Panc1 (cell line): Measurements from ENCODE around the gene FAM120B. TPM values are rescaled to one million over a fixed set of nuclear protein-coding genes. Genes with fewer than 3 reads are reported as not detected.

ENCODE experiments used
- ATAC-seq: fragments of 200-7000 bp; cut with Tn5 transposase; 2 replicates; pipeline ENCODE4 v1.9.1; 2020; ENCODE audit warnings: mild to moderate bottlenecking, moderate library complexity
- BruUV-seq: library from RNA; stranded (reverse); fragments of 400-500 nt; replicated peaks from 2 replicates; lab custom pipeline; 2021; lab: Mats Ljungman, UMichigan
- CTCF ChIA-PET: fragments of 300-600 bp; sonication (Branson Sonifier 250); formaldehyde crosslinking; loops from one replicate; lab custom pipeline; 2022; ENCODE audit warnings: antibody characterized with exemption; lab: Charles Lee
- POLR2A ChIA-PET: fragments of 300-600 bp; sonication (Branson Sonifier 250); formaldehyde crosslinking; loops from one replicate; lab custom pipeline; 2022; ENCODE audit warnings: antibody characterized with exemption; lab: Charles Lee
- DNase-seq: peaks from one replicate; pipeline ENCODE4 v3.0.0-alpha.2; 2010; ENCODE audit warnings: low read depth, low spot score
- H3K27ac ChIP-seq: 2 replicates; pipeline ENCODE4 v1.5.1; 2011; ENCODE audit warnings: mild to moderate bottlenecking, low read length, inconsistent platforms
- H3K27me3 ChIP-seq: fragments of 200-500 bp; sonication (Bioruptor generic); 2 replicates; pipeline ENCODE4 v1.6.0; 2014; ENCODE audit warnings: low read length, inconsistent platforms; ENCODE audit not compliant: control insufficient read depth, insufficient read depth
- H3K36me3 ChIP-seq: fragments of 200-500 bp; sonication (Bioruptor generic); 2 replicates; pipeline ENCODE4 v1.5.1; 2014; ENCODE audit warnings: inconsistent platforms, mild to moderate bottlenecking, low read length, moderate library complexity; ENCODE audit not compliant: control insufficient read depth, insufficient read depth
- H3K4me1 ChIP-seq: 2 replicates; pipeline ENCODE4 v1.5.1; 2011; ENCODE audit warnings: inconsistent platforms, mild to moderate bottlenecking, low read length, moderate library complexity; ENCODE audit not compliant: control insufficient read depth, insufficient read depth
- H3K4me3 ChIP-seq, 2 experiments: 2 replicates each; pipeline ENCODE4 v1.5.1; 2011 to 2012; ENCODE audit warnings: low read depth in 2 of 2, low read length in 2 of 2, mild to moderate bottlenecking in 2 of 2, inconsistent platforms in 1 of 2, moderate library complexity in 1 of 2
- H3K9me3 ChIP-seq: fragments of 200-500 bp; sonication (Bioruptor generic); 2 replicates; pipeline ENCODE4 v1.5.1; 2014; ENCODE audit warnings: low read depth, mild to moderate bottlenecking, inconsistent platforms, low read length, moderate library complexity; ENCODE audit not compliant: control insufficient read depth, insufficient read depth
- POLR2AphosphoS5 ChIP-seq: IDR thresholded peaks from 2 replicates; pipeline ENCODE4 v1.6.1; 2012; ENCODE audit warnings: mild to moderate bottlenecking, low read depth, low read length, moderate library complexity
- SIN3A ChIP-seq: IDR thresholded peaks from 2 replicates; pipeline ENCODE4 v1.6.1; 2012; ENCODE audit warnings: low read depth, mild to moderate bottlenecking, low read length, moderate library complexity, borderline replicate concordance; ENCODE audit not compliant: insufficient read depth
- TCF7L2 ChIP-seq: IDR thresholded peaks from 2 replicates; pipeline ENCODE4 v1.6.1; 2011; ENCODE audit warnings: mild to moderate bottlenecking, low read depth, low read length, inconsistent platforms
- in situ Hi-C: cut with HindIII; loops from 2 replicates; pipeline ENCODE4 v1.10.0; 2016; ENCODE audit warnings: low sequenced_read_pairs, low pct_unique_long_range_greater_than_20kb
- intact Hi-C: fragments of 100-400 bp; cut with micrococcal nuclease; formaldehyde crosslinking; loops from one replicate; pipeline ENCODE4 v1.10.0; 2022; ENCODE audit not compliant: unreplicated experiment
- total RNA-seq: library from RNA; stranded (reverse); gene quantifications from one replicate; pipeline ENCODE4 v1.2.1, GENCODE V29; 2021; ENCODE audit not compliant: unreplicated experiment
- TF ChIP-seq, protein P1 (sequence below), 2 experiments: IDR thresholded peaks; 2 replicates each; pipeline ENCODE4 v1.6.1; 2011 to 2012; ENCODE audit warnings: low read depth in 2 of 2, control low read depth in 1 of 2, low read length in 1 of 2, mild to moderate bottlenecking in 1 of 2, moderate library complexity in 1 of 2; ENCODE audit not compliant: insufficient read depth in 1 of 2
- TF ChIP-seq, protein P2 (sequence below): fragments of 450-650 bp; IDR thresholded peaks from 2 replicates; pipeline ENCODE4 v1.5.1; 2017; ENCODE audit warnings: mild to moderate bottlenecking

FAM120B gene
- total RNA-seq, 1 experiment from 2014 or later = 38.0 TPM

DNA sequence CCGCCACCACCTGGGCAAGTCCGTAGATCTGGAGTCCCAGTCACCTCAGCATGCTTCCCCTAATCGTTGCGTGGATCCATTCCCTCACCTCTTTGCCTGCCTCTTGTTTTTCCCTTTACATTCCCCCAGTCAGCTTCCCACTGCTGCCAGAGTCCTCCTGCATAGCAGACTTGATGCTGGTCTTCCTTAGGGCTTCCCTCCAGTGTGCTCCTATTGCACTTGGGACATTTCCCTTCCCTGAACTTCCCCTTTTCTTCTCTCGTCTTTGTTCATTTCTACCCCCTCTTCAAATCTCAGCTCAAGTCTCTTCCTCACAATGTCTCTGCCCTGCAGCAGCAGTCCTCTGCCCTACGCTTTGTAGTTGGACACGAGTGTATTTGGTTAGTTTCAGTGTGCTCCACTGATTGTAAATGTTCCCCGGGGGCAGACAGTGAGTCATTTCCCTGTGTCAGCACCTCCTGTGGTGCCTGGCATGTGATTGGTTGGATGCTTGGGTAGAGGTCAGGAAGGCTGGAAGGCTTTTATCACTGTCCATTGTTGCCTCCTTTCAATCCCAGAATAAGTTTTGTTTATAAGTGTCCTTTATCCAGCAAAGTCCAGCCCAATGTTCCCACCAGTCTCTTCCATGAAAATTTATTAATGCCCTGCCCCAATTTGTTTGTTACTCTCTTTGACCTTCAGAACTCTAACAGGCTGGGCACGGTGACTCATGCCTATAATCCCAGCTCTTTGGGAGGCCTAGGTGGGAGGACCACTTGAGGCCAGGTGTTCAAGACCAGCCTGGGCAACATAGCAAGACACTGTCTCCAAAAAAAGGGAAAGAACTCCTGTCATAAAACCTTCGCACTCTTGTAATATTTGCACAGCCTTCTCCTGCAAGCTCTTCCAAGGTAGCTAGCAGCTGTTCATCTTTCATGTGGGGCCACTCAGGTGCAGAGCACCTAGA lies 38.3 kb downstream of the FAM120B start:
- intact Hi-C loops = no loop called here
- TF ChIP-seq SIN3A = no peak
- 0 out of 2 replicates have a peak, but pooled peaks have one; percentile 34 for TF ChIP-seq TCF7L2
- Histone ChIP-seq H3K27ac (peak overlapping the region; percentile 60), H3K9me3 (no peaks in the 10 kb centered on the region), H3K27me3 (no peaks in the 10 kb centered on the region), H3K4me3 (0 out of 4 replicates have a peak overlapping the region, but pooled peaks of 1 of the 2 experiments have one; percentile 15), H3K36me3 (no peaks in the 10 kb centered on the region), H3K4me1 (peaks cover 14% of the 10 kb centered on the region)
- ATAC-seq (peak; percentile 96), DNase-seq (no peak)
- POLR2A ChIA-PET = interaction anchor here (0.6 kb wide), 1 partner anchor 574 kb away, joined by 3 read pairs; no protein-coding TSS in a partner anchor
- CTCF ChIA-PET = no interaction called here
- BruUV-seq = no TSS peak
- in situ Hi-C loops = no loop called here

DNA sequence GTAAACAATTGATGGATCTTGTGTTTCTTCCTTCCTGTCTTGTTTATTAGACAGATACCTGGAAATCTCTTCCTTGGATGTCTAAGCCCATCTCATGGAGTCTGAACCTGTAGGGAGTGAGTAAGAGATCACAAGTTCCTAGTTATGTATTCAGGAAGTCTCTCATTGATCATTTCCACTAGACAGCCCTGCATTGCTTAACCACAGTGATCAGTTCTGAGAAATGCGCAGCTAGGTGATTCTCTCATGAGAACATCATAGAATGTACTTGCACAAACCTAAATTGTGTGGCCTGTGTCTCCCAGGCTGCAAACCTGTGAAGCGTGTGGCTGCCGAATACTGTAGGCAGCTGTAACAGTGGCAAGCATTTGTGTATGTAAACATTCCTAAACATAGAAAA lies 39.1 kb downstream of the FAM120B start:
- ATAC-seq (no peak), DNase-seq (no peak)
- H3K36me3 ChIP-seq = no peaks in the 10 kb centered on the region
- peak overlapping the region; percentile 60 for H3K27ac ChIP-seq
- no peaks in the 10 kb centered on the region for H3K27me3 ChIP-seq
- H3K4me3 ChIP-seq = no peak overlapping the region
- ChIA-PET CTCF (no interaction called here), POLR2A (no interaction called here)
- peaks cover 3% of the 10 kb centered on the region; the same call in 1 of the 2 replicates for H3K9me3 ChIP-seq
- intact Hi-C loops = no loop called here
- in situ Hi-C loops = no loop called here
- H3K4me1 ChIP-seq = peaks cover 14% of the 10 kb centered on the region
- BruUV-seq = no TSS peak
- TF ChIP-seq, protein P1, sequence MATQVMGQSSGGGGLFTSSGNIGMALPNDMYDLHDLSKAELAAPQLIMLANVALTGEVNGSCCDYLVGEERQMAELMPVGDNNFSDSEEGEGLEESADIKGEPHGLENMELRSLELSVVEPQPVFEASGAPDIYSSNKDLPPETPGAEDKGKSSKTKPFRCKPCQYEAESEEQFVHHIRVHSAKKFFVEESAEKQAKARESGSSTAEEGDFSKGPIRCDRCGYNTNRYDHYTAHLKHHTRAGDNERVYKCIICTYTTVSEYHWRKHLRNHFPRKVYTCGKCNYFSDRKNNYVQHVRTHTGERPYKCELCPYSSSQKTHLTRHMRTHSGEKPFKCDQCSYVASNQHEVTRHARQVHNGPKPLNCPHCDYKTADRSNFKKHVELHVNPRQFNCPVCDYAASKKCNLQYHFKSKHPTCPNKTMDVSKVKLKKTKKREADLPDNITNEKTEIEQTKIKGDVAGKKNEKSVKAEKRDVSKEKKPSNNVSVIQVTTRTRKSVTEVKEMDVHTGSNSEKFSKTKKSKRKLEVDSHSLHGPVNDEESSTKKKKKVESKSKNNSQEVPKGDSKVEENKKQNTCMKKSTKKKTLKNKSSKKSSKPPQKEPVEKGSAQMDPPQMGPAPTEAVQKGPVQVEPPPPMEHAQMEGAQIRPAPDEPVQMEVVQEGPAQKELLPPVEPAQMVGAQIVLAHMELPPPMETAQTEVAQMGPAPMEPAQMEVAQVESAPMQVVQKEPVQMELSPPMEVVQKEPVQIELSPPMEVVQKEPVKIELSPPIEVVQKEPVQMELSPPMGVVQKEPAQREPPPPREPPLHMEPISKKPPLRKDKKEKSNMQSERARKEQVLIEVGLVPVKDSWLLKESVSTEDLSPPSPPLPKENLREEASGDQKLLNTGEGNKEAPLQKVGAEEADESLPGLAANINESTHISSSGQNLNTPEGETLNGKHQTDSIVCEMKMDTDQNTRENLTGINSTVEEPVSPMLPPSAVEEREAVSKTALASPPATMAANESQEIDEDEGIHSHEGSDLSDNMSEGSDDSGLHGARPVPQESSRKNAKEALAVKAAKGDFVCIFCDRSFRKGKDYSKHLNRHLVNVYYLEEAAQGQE (IDR thresholded peaks at IDR 0.05; ENCODE audit: insufficient read depth in 1 of 2, low read depth in 2 of 2, low read length in 1 of 2) = no peak
- no peak for TF ChIP-seq TCF7L2
- TF ChIP-seq SIN3A = no peak
- TF ChIP-seq, protein P2, sequence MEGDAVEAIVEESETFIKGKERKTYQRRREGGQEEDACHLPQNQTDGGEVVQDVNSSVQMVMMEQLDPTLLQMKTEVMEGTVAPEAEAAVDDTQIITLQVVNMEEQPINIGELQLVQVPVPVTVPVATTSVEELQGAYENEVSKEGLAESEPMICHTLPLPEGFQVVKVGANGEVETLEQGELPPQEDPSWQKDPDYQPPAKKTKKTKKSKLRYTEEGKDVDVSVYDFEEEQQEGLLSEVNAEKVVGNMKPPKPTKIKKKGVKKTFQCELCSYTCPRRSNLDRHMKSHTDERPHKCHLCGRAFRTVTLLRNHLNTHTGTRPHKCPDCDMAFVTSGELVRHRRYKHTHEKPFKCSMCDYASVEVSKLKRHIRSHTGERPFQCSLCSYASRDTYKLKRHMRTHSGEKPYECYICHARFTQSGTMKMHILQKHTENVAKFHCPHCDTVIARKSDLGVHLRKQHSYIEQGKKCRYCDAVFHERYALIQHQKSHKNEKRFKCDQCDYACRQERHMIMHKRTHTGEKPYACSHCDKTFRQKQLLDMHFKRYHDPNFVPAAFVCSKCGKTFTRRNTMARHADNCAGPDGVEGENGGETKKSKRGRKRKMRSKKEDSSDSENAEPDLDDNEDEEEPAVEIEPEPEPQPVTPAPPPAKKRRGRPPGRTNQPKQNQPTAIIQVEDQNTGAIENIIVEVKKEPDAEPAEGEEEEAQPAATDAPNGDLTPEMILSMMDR = no peak
- no peak for TF ChIP-seq POLR2AphosphoS5
